Endometrial microvascular endothelial cells (primary cell): ENCODE measurements around the gene WNT1. TPM values are rescaled to one million over a fixed set of nuclear protein-coding genes. Genes with fewer than 3 reads are reported as not detected.

Experiments used
- in situ Hi-C: cut with HindIII; loops from 2 replicates; pipeline ENCODE4 v1.10.0; 2017; ENCODE audit warnings: low sequenced_read_pairs, low pct_unique_long_range_greater_than_20kb; ENCODE audit errors: inconsistent ontology term
- total RNA-seq: library from RNA; depleted of rRNA; stranded (reverse); fragments of >200 nt; gene quantifications from one replicate; pipeline ENCODE4 v1.2.3, GENCODE V29; 2015; ENCODE audit errors: inconsistent ontology term

The WNT1 gene
- total RNA-seq, 1 donor from 2014 or later, result not detected

GRCh38 chr12:48957141-48958048, 20.7 kb upstream of the WNT1 start, which contains the start of gene ARF3:
TSS of gene ARF3 (minus strand) at chr12:48957487. CDS start at chr12:48941095, 16,392 bp downstream.
- in situ Hi-C loops, result no loop called here

GRCh38 chr12:48958049-48958388, 20.1 kb upstream of the WNT1 start:
- in situ Hi-C loops, result no loop called here

DNA sequence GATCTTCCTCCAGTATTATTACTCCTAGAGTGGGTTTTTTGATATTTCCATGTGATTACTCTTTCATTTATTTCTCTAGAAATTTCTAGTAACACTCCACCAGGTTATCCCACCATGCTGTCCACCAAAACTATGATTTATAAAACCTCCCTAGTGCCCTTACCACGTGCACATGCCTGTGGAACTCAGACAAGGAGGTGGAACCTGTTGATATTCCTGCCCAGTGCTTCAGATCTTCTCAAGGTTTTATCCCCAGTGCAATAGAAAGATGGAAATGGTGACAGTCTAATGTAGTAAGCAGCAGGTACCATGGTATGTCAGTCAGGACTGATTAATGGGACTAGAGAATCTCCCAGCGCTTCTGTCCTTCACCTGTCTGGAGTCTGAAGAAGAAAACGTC, 17.3 kb upstream of the WNT1 start:
- in situ Hi-C loops, result no loop called here

- in situ Hi-C loops, result no loop called here
Observed at GRCh38 chr12:48961331-48961730, 16.8 kb upstream of the WNT1 start.

- in situ Hi-C loops, result no loop called here
Observed at GRCh38 chr12:48961801-48962200, 16.3 kb upstream of the WNT1 start.

DNA sequence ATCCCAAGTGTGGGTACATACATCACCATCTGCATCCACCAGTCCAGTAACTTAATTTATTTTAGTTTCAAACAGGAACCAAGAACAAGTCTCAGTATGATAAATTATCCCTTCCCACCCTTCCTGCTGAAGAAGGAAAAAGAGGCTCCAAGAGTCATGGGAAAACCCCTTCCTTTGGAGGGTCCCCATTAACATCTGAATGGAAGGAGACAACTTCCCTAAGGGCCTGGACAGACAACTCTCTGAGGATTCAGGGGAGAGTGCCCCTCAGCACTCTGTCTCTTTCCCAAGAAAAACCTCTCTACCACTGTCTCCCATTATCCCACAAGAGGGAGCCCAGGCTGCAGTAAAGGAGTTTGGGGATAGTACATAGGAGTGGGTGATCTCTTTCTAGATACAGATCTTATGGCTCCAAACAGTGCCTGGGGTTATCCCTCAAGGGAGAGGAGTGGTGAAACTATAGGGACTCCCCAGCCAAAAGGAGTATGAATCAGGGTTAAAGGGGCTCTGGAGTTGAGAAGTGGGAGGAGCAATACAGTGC, 12.8 kb upstream of the WNT1 start:
- in situ Hi-C loops, result no loop called here

DNA sequence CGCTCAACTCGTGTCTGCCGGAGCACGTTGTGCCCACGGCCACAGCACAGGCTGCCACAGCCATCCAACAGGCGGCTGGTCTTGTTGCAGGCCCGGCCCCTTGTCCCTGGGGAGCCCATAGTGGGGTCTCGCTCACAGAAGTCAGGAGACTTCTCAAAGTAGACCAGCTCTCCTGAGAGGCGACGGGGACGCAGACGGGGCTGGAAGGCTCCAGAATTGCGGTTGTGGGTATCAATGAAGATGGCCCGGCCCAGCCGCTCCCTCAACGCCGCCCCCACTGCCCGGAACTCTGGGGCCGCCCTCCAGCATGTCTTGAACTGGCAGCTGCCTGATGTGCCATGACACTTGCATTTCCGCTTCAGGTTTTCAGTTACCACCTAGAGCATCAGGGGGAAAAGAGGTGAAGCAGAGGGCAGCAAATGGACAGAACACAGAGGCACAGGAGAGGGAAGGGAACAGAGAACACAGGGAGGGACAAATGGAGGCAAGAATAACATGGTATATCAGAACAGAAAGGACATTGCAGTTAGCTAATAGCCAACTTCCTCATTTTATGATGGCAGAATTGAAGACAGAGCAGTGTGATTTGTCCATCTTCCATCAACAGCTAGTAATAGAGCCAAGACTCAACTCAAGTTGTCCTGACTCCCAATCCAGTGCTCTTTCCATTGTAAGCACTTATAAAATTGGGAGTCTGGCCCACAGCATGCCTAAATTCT, 11.8 kb upstream of the WNT1 start:
- in situ Hi-C loops, result no loop called here

GRCh38 chr12:48967991-48968390, 10.1 kb upstream of the WNT1 start:
- in situ Hi-C loops, result no loop called here

GRCh38 chr12:48968467-48968866, 9.7 kb upstream of the WNT1 start:
- in situ Hi-C loops, result no loop called here

DNA sequence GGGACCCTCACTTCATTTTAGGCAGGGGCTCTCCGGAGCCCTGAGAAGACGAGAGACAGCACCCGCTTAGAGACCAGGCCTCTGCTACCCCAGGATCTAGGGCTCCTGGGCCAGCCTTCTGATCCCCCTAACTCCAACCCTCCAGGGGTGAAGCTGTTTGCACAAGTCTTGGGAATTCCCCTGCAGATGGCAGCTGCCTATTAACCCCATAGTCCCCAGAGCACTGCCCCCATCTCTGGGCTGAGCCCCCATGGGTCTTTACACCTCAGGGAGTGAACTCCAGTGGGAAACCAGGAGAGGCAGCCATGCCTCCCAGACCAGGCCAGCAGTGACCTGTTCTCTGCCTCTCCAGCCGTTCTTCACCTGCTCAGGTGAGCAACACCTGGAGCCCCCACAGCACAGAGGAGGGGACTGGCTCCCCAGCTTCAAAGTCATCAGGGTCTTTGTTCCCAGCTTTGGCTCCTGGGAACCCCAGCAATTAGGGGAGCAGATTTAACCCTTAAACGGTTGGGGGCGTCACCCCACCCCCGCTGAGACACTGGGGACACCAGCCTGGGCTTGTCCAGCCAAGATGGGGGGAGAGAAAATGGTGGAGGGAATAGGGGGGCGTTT, 8.9 kb upstream of the WNT1 start:
- in situ Hi-C loops, result no loop called here

DNA sequence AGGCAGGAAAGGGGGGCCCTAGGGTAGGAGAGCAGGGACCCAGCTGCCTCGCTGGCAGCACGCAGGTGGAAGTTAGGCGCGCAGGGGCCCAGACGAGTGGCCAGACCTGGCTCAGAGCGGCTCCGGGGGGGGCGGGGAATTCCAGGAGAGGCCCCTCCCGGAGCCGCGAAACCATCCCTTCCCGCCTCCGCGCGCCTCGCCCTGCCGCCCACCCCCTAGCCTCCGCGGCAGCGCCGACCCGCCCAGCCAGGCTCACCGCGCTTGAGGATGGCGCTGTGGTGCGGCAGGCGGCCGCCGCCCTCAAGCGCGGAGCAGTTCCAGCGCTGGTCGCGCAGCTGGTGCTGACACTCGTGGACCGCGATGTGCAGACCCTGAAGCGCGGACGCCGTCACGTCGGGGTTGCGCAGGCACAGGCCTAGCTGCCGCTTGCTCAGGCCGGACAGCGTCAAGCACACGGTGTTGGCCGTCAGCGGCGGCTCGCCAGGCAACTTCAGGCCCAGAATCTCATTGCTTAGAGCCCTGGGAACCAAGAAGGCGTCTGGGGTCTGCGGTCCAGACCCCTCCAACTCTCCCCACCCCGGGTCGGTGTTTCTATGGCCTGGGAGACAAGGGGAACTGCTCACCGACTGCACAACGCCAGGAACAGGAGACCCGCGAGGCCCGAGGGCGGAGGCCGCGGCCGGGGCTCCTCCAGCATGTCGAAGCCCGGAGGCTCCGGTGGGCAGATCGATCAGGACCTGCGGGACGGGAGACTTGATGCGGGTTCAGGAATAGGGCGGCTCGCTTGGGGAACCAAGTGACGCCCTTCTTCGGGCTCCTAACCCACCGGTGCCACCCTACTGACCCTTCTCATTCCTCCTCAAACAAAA, 8.1 kb upstream of the WNT1 start:
- in situ Hi-C loops, result no loop called here

- in situ Hi-C loops, result no loop called here
Observed at GRCh38 chr12:48970702-48971334, 7.3 kb upstream of the WNT1 start.

DNA sequence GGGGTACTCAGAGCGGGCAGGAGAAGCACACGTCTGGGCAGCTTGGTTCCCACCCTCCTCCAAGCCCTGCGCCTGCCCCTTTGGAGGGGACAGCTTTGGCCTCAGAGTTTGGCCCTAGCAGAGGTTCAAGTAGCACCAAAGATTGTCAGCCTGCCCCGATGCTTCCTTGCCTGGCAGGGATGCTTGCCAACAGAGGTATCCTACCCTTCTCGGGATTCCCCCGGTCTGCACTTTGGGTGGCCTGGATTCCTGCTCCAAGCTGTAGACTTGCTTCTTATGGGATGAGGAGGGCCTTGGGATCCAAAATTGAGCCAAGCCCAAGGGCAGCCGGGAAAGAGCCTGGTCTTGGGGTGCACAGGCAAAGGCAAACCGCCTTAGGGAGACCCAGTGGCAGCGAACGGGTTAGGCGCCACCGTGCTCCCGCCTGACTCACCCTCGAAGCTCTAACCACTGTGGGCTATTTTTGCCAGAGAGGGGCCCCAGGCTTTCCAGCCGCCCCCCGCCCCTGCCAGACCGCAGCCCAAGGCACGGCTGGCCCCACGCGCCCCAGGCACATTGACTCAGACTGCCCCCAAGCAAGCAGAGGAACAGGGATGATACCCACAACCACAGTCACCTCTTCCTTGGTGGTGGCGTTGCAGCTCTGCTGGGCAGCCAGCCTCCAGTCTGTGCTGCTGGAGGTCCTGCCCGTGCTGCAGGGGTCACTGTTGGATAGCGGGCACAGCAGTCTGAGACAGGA, 5.7 kb upstream of the WNT1 start:
- in situ Hi-C loops, result no loop called here

DNA sequence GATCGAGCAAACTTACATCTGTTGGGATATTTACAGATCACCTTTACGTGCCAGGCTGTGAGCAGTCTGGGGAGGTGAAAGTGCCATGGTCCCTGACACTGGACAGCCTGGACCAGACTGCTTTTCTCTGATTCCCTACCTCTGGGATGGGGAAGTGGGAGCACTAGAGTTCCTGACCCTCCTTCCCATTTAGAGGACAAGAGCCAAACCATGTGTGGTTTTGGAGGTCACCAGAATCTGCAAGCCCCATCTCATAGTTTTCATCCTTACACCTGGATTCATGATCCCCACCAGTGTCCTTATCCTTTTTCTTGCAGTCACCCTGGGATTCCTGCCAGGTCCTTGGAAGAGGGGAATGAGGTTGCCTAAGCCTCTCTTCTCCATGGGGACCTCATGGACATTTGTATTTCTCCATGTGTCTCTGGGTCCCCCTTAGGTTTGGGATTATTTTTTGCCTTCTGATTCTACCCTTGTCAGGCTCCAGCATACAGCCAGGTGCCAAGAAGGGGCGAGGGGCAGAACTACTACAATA, 5.1 kb upstream of the WNT1 start:
- in situ Hi-C loops, result no loop called here

- in situ Hi-C loops, result no loop called here
Observed at GRCh38 chr12:48973531-48973930, 4.6 kb upstream of the WNT1 start.

GRCh38 chr12:48973941-48974673, 4.0 kb upstream of the WNT1 start:
- in situ Hi-C loops, result no loop called here
